Stimulated activated naive CD8-positive, alpha-beta T cell treated with anti-CD3 and anti-CD28 coated beads, Interleukin-15, amount 100 ng/mL, for 72 hours (primary cell): ENCODE results near the gene CYLC1.

ENCODE experiments used
- ATAC-seq: fragments of 150-1000 bp; cut with Tn5 transposase; 2 replicates; pipeline ENCODE4 v1.10.0; 2021; ENCODE audit warnings: mild to moderate bottlenecking, moderate library complexity
- DNase-seq, 2 donors: peaks; one replicate each; pipeline ENCODE4 v3.0.0; 2021 to 2022
- H3K27ac Mint-ChIP-seq, 2 donors: one replicate each; pipeline ENCODE4 v1.8.0; 2022; ENCODE audit warnings: mild to moderate bottlenecking in 2 of 2, mixed read lengths in 2 of 2, moderate library complexity in 2 of 2
- H3K27me3 Mint-ChIP-seq: one replicate; pipeline ENCODE4 v1.8.0; 2022; ENCODE audit warnings: mixed read lengths
- H3K4me1 Mint-ChIP-seq: one replicate; pipeline ENCODE4 v1.8.0; 2022; ENCODE audit warnings: mild to moderate bottlenecking, mixed read lengths
- H3K4me3 Mint-ChIP-seq, 2 donors: one replicate each; pipeline ENCODE4 v1.8.0; 2022; ENCODE audit warnings: mild to moderate bottlenecking in 2 of 2, mixed read lengths in 2 of 2, moderate library complexity in 1 of 2
- H3K9me3 Mint-ChIP-seq, 2 donors: one replicate each; pipeline ENCODE4 v1.8.0; 2022; ENCODE audit warnings: mixed read lengths in 2 of 2

CYLC1 gene

GRCh38 chrX:83860846-83861245, at the start of gene CYLC1:
CYLC1 (plus strand) TSS chrX:83861146; CDS start chrX:83861183, 37 bp downstream.
- DNase-seq (no peak), ATAC-seq (no peak)
- Mint-ChIP-seq H3K27ac (no peak within 1 kb of the TSS), H3K4me1 (no peaks in the 10 kb centered on the region), H3K9me3 (peaks cover 0 to 10% of the 10 kb centered on the region in 2 donors), H3K4me3 (no peak within 1 kb of the TSS), H3K27me3 (no peaks in the 10 kb centered on the region)

- no peak for ATAC-seq
- Mint-ChIP-seq H3K4me3 (no peak overlapping the region), H3K9me3 (peaks cover 10 to 14% of the 10 kb centered on the region in 2 donors), H3K27me3 (no peaks in the 10 kb centered on the region), H3K27ac (no peak overlapping the region), H3K4me1 (no peaks in the 10 kb centered on the region)
- no peak for DNase-seq
Observed at GRCh38 chrX:83819304-83819703, 41.6 kb upstream of the CYLC1 start.

GRCh38 chrX:83829874-83830273, 31.1 kb upstream of the CYLC1 start:
- no peaks in the 10 kb centered on the region for H3K4me1 Mint-ChIP-seq
- ATAC-seq, result no peak
- no peak overlapping the region for H3K4me3 Mint-ChIP-seq
- H3K27ac Mint-ChIP-seq, result no peak overlapping the region
- no peak for DNase-seq
- H3K9me3 Mint-ChIP-seq, result peaks cover 0 to 3% of the 10 kb centered on the region in 2 donors
- H3K27me3 Mint-ChIP-seq, result no peaks in the 10 kb centered on the region

- ATAC-seq (no peak), DNase-seq (peak in 1 of 2 donors; percentile 0)
- Mint-ChIP-seq H3K4me1 (no peaks in the 10 kb centered on the region), H3K9me3 (no peaks in the 10 kb centered on the region), H3K4me3 (no peak overlapping the region), H3K27ac (no peak overlapping the region), H3K27me3 (no peaks in the 10 kb centered on the region)
Observed at GRCh38 chrX:83845397-83845796, 15.5 kb upstream of the CYLC1 start.

- H3K4me3 Mint-ChIP-seq, result no peak overlapping the region
- no peak overlapping the region for H3K27ac Mint-ChIP-seq
- no peaks in the 10 kb centered on the region for H3K9me3 Mint-ChIP-seq
- H3K27me3 Mint-ChIP-seq, result no peaks in the 10 kb centered on the region
- no peak for DNase-seq
- no peaks in the 10 kb centered on the region for H3K4me1 Mint-ChIP-seq
- no peak for ATAC-seq
Observed at GRCh38 chrX:83847339-83847738, 13.6 kb upstream of the CYLC1 start.

- DNase-seq, result no peak
- Mint-ChIP-seq H3K4me1 (no peaks in the 10 kb centered on the region), H3K27ac (no peak overlapping the region), H3K27me3 (no peaks in the 10 kb centered on the region), H3K4me3 (no peak overlapping the region), H3K9me3 (no peaks in the 10 kb centered on the region)
- no peak for ATAC-seq
Observed at GRCh38 chrX:83888585-83888984, 27.6 kb downstream of the CYLC1 start.

GRCh38 chrX:83892433-83892832, 31.5 kb downstream of the CYLC1 start:
- ATAC-seq, result no peak
- no peak for DNase-seq
- Mint-ChIP-seq H3K4me3 (no peak overlapping the region), H3K9me3 (no peaks in the 10 kb centered on the region), H3K4me1 (no peaks in the 10 kb centered on the region), H3K27me3 (no peaks in the 10 kb centered on the region), H3K27ac (no peak overlapping the region)

GRCh38 chrX:83906921-83907320, 46.0 kb downstream of the CYLC1 start:
- DNase-seq (no peak), ATAC-seq (no peak)
- no peaks in the 10 kb centered on the region for H3K27me3 Mint-ChIP-seq
- no peak overlapping the region for H3K4me3 Mint-ChIP-seq
- no peak overlapping the region for H3K27ac Mint-ChIP-seq
- H3K9me3 Mint-ChIP-seq, result no peaks in the 10 kb centered on the region
- H3K4me1 Mint-ChIP-seq, result no peaks in the 10 kb centered on the region

- Mint-ChIP-seq H3K9me3 (no peaks in the 10 kb centered on the region), H3K27ac (no peak overlapping the region), H3K4me3 (no peak overlapping the region), H3K27me3 (no peaks in the 10 kb centered on the region), H3K4me1 (no peaks in the 10 kb centered on the region)
- ATAC-seq, result no peak
- DNase-seq, result no peak
Observed at GRCh38 chrX:83916525-83916924, 55.6 kb downstream of the CYLC1 start.

GRCh38 chrX:83934220-83934619, 73.3 kb downstream of the CYLC1 start:
- Mint-ChIP-seq H3K27ac (no peak overlapping the region), H3K9me3 (no peaks in the 10 kb centered on the region), H3K27me3 (no peaks in the 10 kb centered on the region), H3K4me3 (no peak overlapping the region), H3K4me1 (no peaks in the 10 kb centered on the region)
- ATAC-seq (no peak), DNase-seq (no peak)
